ENCODE data around the gene SLC12A2. TPM values are rescaled to one million over a fixed set of nuclear protein-coding genes. Genes with fewer than 3 reads are reported as not detected.

Gene SLC12A2
- total and polyA plus RNA-seq, 2 of the 4 experiments (the other 2 are of a cell fraction): 5.6 to 30.3 TPM

- Histone ChIP-seq H4K5ac (ENCODE audit: low read depth, low read length) (no peak overlapping the region), H4K91ac (ENCODE audit: insufficient read depth, low read depth, low read length) (no peak overlapping the region), H3K56ac (ENCODE audit: extremely low read depth, insufficient read depth, low read length) (no peak overlapping the region), H3K9ac (ENCODE audit: low read depth, low read length) (no peak overlapping the region), H2BK120ac (ENCODE audit: low read depth, low read length) (no peak overlapping the region), H2AFZ (replicated peaks; ENCODE audit: low read length, poor library complexity) (no peak overlapping the region), H3K4ac (ENCODE audit: low read depth, low read length) (no peak overlapping the region), H4K8ac (ENCODE audit: low read depth in 2 of 2, low read length in 2 of 2) (no peak overlapping the region), H3K18ac (ENCODE audit: low read depth, low read length) (no peak overlapping the region), H3K36me3 (ENCODE audit: control insufficient read depth, insufficient read depth, low read length) (no peaks in the 10 kb centered on the region), H2AK5ac (ENCODE audit: low read depth, low read length) (no peak overlapping the region), H3K14ac (replicated peaks; ENCODE audit: low read depth, low read length) (no peak overlapping the region), H2BK15ac (ENCODE audit: low read depth, low read length) (no peak overlapping the region), H3K9me1 (ENCODE audit: insufficient read depth, low read length) (no peaks in the 10 kb centered on the region), H3K79me1 (ENCODE audit: low read depth in 1 of 2, low read length in 2 of 2) (peaks cover 9 to 15% of the 10 kb centered on the region in 2 experiments), H3K27ac (ENCODE audit: insufficient read depth, low read length) (no peak overlapping the region), H2AK9ac (replicated peaks; ENCODE audit: low read depth, low read length, poor library complexity) (no peak overlapping the region), H3K4me2 (ENCODE audit: low read depth, low read length) (no peak overlapping the region), H2BK5ac (ENCODE audit: low read depth, low read length, poor library complexity, severe bottlenecking) (no peak overlapping the region), H3K9me3 (ENCODE audit: control insufficient read depth, insufficient read depth, low read length) (peaks cover 3% of the 10 kb centered on the region; the same call in 1 of the 2 replicates), H3K4me3 (ENCODE audit: insufficient read depth, low read depth, low read length) (no peak overlapping the region), H3K23ac (ENCODE audit: low read depth, low read length) (no peak overlapping the region), H3K27me3 (ENCODE audit: control insufficient read depth, insufficient read depth, low read length) (no peaks in the 10 kb centered on the region), H2BK20ac (ENCODE audit: low read depth, low read length) (no peak overlapping the region), H3K4me1 (ENCODE audit: control insufficient read depth, insufficient read depth, low read length) (no peaks in the 10 kb centered on the region), H4K20me1 (ENCODE audit: insufficient read depth, low read length) (no peaks in the 10 kb centered on the region)
- POLR2A ChIA-PET (ENCODE audit: unreplicated experiment): no interaction called here
- ATAC-seq (ENCODE audit: low read depth): no peak
- no TSS peak for BruUV-seq (replicated peaks)
- no CpG with 5 or more reads among the region's 1 CpG for WGBS, 2 experiments (ENCODE audit: extremely low coverage in 2 of 2, insufficient read length in 1 of 2)
- dilution Hi-C loops (cut with HindIII; ENCODE audit: low sequenced_read_pairs, unreplicated experiment) (no loop called here), in situ Hi-C loops (cut with MboI; ENCODE audit: low sequenced_read_pairs) (no loop called here), intact Hi-C loops (cut with micrococcal nuclease) (no loop called here)
- CTCF ChIA-PET: interaction anchor here (1.2 to 1.5 kb wide), 3 partner anchors 10 to 224 kb away, joined by 3 to 4 read pairs (median 3); no protein-coding TSS in a partner anchor
- no peak for DNase-seq
- TF ChIP-seq ELK1 (IDR thresholded peaks at IDR 0.05; ENCODE audit: borderline replicate concordance, low read depth, low read length) (no peak), MXI1 (IDR thresholded peaks at IDR 0.05; ENCODE audit: borderline replicate concordance, low read depth, low read length) (no peak), CHD1 (IDR thresholded peaks at IDR 0.05; ENCODE audit: low read depth, low read length) (no peak), RFX5 (IDR thresholded peaks at IDR 0.05; ENCODE audit: low read depth, low read length) (no peak), NFE2L2 (IDR thresholded peaks at IDR 0.05; ENCODE audit: low read depth, low read length) (no peak)
Observed at GRCh38 chr5:128101676-128102075, 18.1 kb downstream of the SLC12A2 start.

Measured in IMR-90 (cell line).